HepG2 (cell line): ENCODE results near the gene TESK1. TPM values are rescaled to one million over a fixed set of nuclear protein-coding genes. Genes with fewer than 3 reads are reported as not detected.
A peak's percentile ranks its signal among the peaks of the same experiment; 100 is the strongest.

ENCODE experiments used
- ATAC-seq: fragments of 200-7000 bp; cut with Tn5 transposase; 3 replicates; pipeline ENCODE4 v1.9.1; 2020; ENCODE audit warnings: mild to moderate bottlenecking, moderate library complexity
- BruUV-seq: library from RNA; stranded (reverse); fragments of 400-500 nt; replicated peaks from 2 replicates; lab custom pipeline; 2021; lab: Mats Ljungman, UMichigan
- CTCF ChIA-PET: fragments of 300-600 bp; formaldehyde crosslinking; extraction: SDS; loops from one replicate; lab custom pipeline; 2021; ENCODE audit warnings: low total read pairs, inconsistent platforms, low intra/inter-chr PET ratio; lab: Yijun Ruan, JAX
- POLR2A ChIA-PET: fragments of 350-600 bp; sonication (Branson Sonifier 250); formaldehyde crosslinking; loops from one replicate; lab custom pipeline; 2020; ENCODE audit warnings: antibody characterized with exemption, inconsistent platforms; lab: Yijun Ruan, JAX
- DNase-seq: peaks from one replicate; pipeline ENCODE4 v3.0.0-alpha.2; 2015; ENCODE audit warnings: low spot score
- FAIRE-seq: peaks from 3 replicates; lab custom pipeline; 2011; peaks lifted over from hg19 to GRCh38; lab: Jason Lieb, UNC
- H2AFZ ChIP-seq: one replicate; pipeline ENCODE4 v1.6.1; 2011; ENCODE audit warnings: low read length, inconsistent platforms
- H3K27ac ChIP-seq: fragments of 300-600 bp; 3 replicates; pipeline ENCODE4 v1.8.0; 2011; ENCODE audit warnings: mixed run types, mild to moderate bottlenecking, mixed read lengths, low read length, inconsistent platforms; ENCODE audit not compliant: insufficient read depth; ENCODE audit errors: extremely low read length
- H3K27me3 ChIP-seq, 2 experiments: fragments of 200-600 bp in 1 of 2; 2 replicates in 1 of 2; 3 replicates in 1 of 2; pipeline versions ENCODE4 v1.6.0 to v1.8.0; 2011; ENCODE audit warnings: low read length in 2 of 2, mild to moderate bottlenecking in 2 of 2, moderate library complexity in 2 of 2, inconsistent platforms in 1 of 2; ENCODE audit not compliant: insufficient read depth in 2 of 2, control insufficient read depth in 1 of 2
- H3K36me3 ChIP-seq, 2 experiments: fragments of 200-600 bp in 1 of 2; replicated peaks in 1 of 2; 2 replicates in 1 of 2; 3 replicates in 1 of 2; pipeline versions ENCODE4 v1.5.1 to v1.8.0; 2011; ENCODE audit warnings: low read length in 2 of 2, inconsistent platforms in 1 of 2; ENCODE audit not compliant: insufficient read depth in 2 of 2, control insufficient read depth in 1 of 2
- H3K4me1 ChIP-seq: 2 replicates; pipeline ENCODE4 v1.5.1; 2012; ENCODE audit warnings: low read length, inconsistent platforms; ENCODE audit not compliant: insufficient read depth
- H3K4me2 ChIP-seq: 2 replicates; pipeline ENCODE4 v1.6.0; 2011; ENCODE audit warnings: low read depth, low read length, inconsistent platforms
- H3K4me3 ChIP-seq, 3 experiments: fragments of 200-600 bp in 1 of 3; sonication (generic), shearing (Covaris generic) in 1 of 3; replicated peaks in 1 of 3; 2 replicates each; pipeline ENCODE4 v1.5.1; 2011 to 2016; ENCODE audit warnings: low read length in 3 of 3, inconsistent platforms in 2 of 3, low read depth in 2 of 3, mild to moderate bottlenecking in 2 of 3, control low read depth in 1 of 3, mixed read lengths in 1 of 3; ENCODE audit not compliant: insufficient read depth in 1 of 3
- H3K79me2 ChIP-seq: one replicate; pipeline ENCODE4 v1.6.1; 2011; ENCODE audit warnings: low read length, inconsistent platforms; ENCODE audit not compliant: insufficient read depth
- H3K9ac ChIP-seq: 2 replicates; pipeline ENCODE4 v1.6.0; 2011; ENCODE audit warnings: mild to moderate bottlenecking, low read depth, low read length, inconsistent platforms; ENCODE audit not compliant: insufficient read depth
- H3K9me3 ChIP-seq: 2 replicates; pipeline ENCODE4 v1.5.1; 2012; ENCODE audit warnings: mild to moderate bottlenecking, low read length
- H4K20me1 ChIP-seq: 2 replicates; pipeline ENCODE4 v1.6.0; 2011; ENCODE audit warnings: inconsistent platforms, mild to moderate bottlenecking, low read length, moderate library complexity; ENCODE audit not compliant: insufficient read depth
- ARID5B ChIP-seq: IDR thresholded peaks from 2 replicates; pipeline ENCODE4 v1.4.0; 2020; ENCODE audit warnings: mild to moderate bottlenecking, missing genetic modification reagents
- BHLHE40 ChIP-seq: IDR thresholded peaks from 2 replicates; pipeline ENCODE4 v1.6.1; 2011; ENCODE audit warnings: low read length, improper control_type of control experiment
- BRCA1 ChIP-seq: sonication (generic); formaldehyde crosslinking; IDR thresholded peaks from 2 replicates; pipeline ENCODE4 v1.4.0; 2020; ENCODE audit warnings: missing genetic modification reagents
- CREB1 ChIP-seq, 2 experiments: fragments of 450-650 bp in 1 of 2; IDR thresholded peaks; 2 replicates each; pipeline ENCODE4 v1.6.1; 2016 to 2017; ENCODE audit warnings: control low read depth in 1 of 2, mild to moderate bottlenecking in 1 of 2, missing compliant biosample characterization in 1 of 2, missing genetic modification characterization in 1 of 2
- ELF3 ChIP-seq: IDR thresholded peaks from 2 replicates; pipeline ENCODE4 v1.6.1; 2016; ENCODE audit warnings: missing genetic modification reagents, missing compliant biosample characterization
- FLYWCH1 ChIP-seq: sonication (generic); formaldehyde crosslinking; IDR thresholded peaks from 2 replicates; pipeline ENCODE4 v1.8.1; 2023; ENCODE audit warnings: mild to moderate bottlenecking, missing genetic modification reagents
- FOXK1 ChIP-seq: sonication (generic); formaldehyde crosslinking; IDR thresholded peaks from 2 replicates; pipeline ENCODE4 v1.4.0; 2020; ENCODE audit warnings: low read depth, missing genetic modification reagents, borderline replicate concordance
- KDM3A ChIP-seq: IDR thresholded peaks from 2 replicates; pipeline ENCODE4 v1.6.1; 2018; ENCODE audit warnings: low read depth, missing compliant biosample characterization
- MIER3 ChIP-seq: IDR thresholded peaks from 2 replicates; pipeline ENCODE4 v1.6.1; 2016; ENCODE audit warnings: missing compliant biosample characterization, borderline replicate concordance
- NR2F1 ChIP-seq, 2 experiments: fragments of 450-650 bp in 1 of 2; formaldehyde crosslinking in 1 of 2; IDR thresholded peaks; 2 replicates each; pipeline versions ENCODE4 v1.5.0 to v1.6.1; 2016 to 2020; ENCODE audit warnings: mild to moderate bottlenecking in 1 of 2, missing compliant biosample characterization in 1 of 2, missing genetic modification reagents in 1 of 2, moderate library complexity in 1 of 2
- ZBTB34 ChIP-seq: sonication (generic); formaldehyde crosslinking; IDR thresholded peaks from 2 replicates; pipeline ENCODE4 v1.8.0; 2022; ENCODE audit warnings: mild to moderate bottlenecking, missing genetic modification reagents
- ZFP62 ChIP-seq: sonication (generic); formaldehyde crosslinking; IDR thresholded peaks from 2 replicates; pipeline ENCODE4 v1.4.0; 2020; ENCODE audit warnings: missing genetic modification reagents
- ZHX1 ChIP-seq: sonication (generic); formaldehyde crosslinking; IDR thresholded peaks from 2 replicates; pipeline ENCODE4 v1.8.1; 2022; ENCODE audit warnings: low read depth, mild to moderate bottlenecking, missing genetic modification reagents
- ZNF33A ChIP-seq: sonication (generic); formaldehyde crosslinking; IDR thresholded peaks from 2 replicates; pipeline ENCODE4 v1.5.1; 2020; ENCODE audit warnings: missing genetic modification reagents, mild to moderate bottlenecking, moderate library complexity, borderline replicate concordance
- ZNF496 ChIP-seq: sonication (generic); formaldehyde crosslinking; IDR thresholded peaks from 2 replicates; pipeline ENCODE4 v1.8.1; 2023; ENCODE audit warnings: mild to moderate bottlenecking, moderate library complexity, missing genetic modification reagents; ENCODE audit not compliant: insufficient replicate concordance
- WGBS: methylation state at CpG from one replicate; pipeline ENCODE4 v1.1.6; 2017; ENCODE audit warnings: low lambda C conversion rate; 5-methylcytosine and 5-hydroxymethylcytosine counted together
- in situ Hi-C: cut with HindIII; loops from 2 replicates; pipeline ENCODE4 v1.10.0; 2017; ENCODE audit warnings: low pct_unique_long_range_greater_than_20kb; ENCODE audit not compliant: extremely low pct_ligation_motif_present
- intact Hi-C: fragments of 100-400 bp; cut with micrococcal nuclease; formaldehyde crosslinking; loops from one replicate; pipeline ENCODE4 v1.10.0; 2022; ENCODE audit not compliant: unreplicated experiment
- polyA plus RNA-seq, 8 experiments: library from polyadenylated mRNA; depleted of rRNA in 3 of 8; stranded (reverse) in 7 of 8; unstranded in 1 of 8; fragments of >200 nt; fragmentation: Illumina TruSeq in 4 of 8; extraction: Trizol in 4 of 8; gene quantifications; 2 replicates each; pipeline versions ENCODE4 v1.2.1 to v1.2.3, GENCODE V29; 2011 to 2016; ENCODE audit warnings: low read depth in 4 of 8, missing spikeins in 1 of 8, mixed read lengths in 1 of 8; ENCODE audit not compliant: insufficient read depth in 1 of 8
- total RNA-seq, 5 experiments: library from RNA; depleted of rRNA; stranded (reverse); fragments of >200 nt; fragmentation: Illumina TruSeq; extraction: Trizol; gene quantifications; 2 replicates each; pipeline ENCODE4 v1.2.3, GENCODE V29; 2016; ENCODE audit warnings: low read depth in 1 of 5

The TESK1 gene
- total and polyA plus RNA-seq, 2 of the 13 experiments (the other 11 are each of a cell fraction or from before 2014, with no cell fraction given) = 7.3 to 13.6 TPM

GRCh38 chr9:35603986-35604577 is 980 bp upstream of the TESK1 start:
- H3K9me3 ChIP-seq = no peaks in the 10 kb centered on the region
- H4K20me1 ChIP-seq = no peaks in the 10 kb centered on the region; the same call in 1 of the 2 replicates
- intact Hi-C loops = loop anchor here (1.0 to 5.0 kb wide), 3 partner anchors 42 to 128 kb away; partner anchors contain the start of genes CREB3, RUSC2 and TLN1
- peak; percentile 91 for ATAC-seq
- H3K9ac ChIP-seq = peak overlapping the region; percentile 79
- peak; percentile 96 for FAIRE-seq
- peak; percentile 98 for DNase-seq
- H3K27me3 ChIP-seq = no peaks in the 10 kb centered on the region; a peak in 2 of 5 replicates
- POLR2A ChIA-PET = interaction anchor here (0.8 to 1.6 kb wide), 7 partner anchors 53 to 532 kb away, joined by 3 to 5 read pairs (median 4); partner anchors contain the start of genes ARHGEF39, CCDC107, RMRP and RUSC2
- peak overlapping the region; percentile 91 for H3K4me2 ChIP-seq
- peaks cover 2 to 10% of the 10 kb centered on the region in 2 experiments; a peak in 3 of 5 replicates for H3K36me3 ChIP-seq
- H3K27ac ChIP-seq = peak overlapping the region; percentile 81
- H2AFZ ChIP-seq = peak overlapping the region; percentile 82
- H3K79me2 ChIP-seq = peaks cover 4% of the 10 kb centered on the region
- in situ Hi-C loops = no loop called here
- peaks cover 41% of the 10 kb centered on the region for H3K4me1 ChIP-seq
- peak overlapping the region; percentile 75 to 92 (median 90) for H3K4me3 ChIP-seq
- BruUV-seq = no TSS peak
- under 1% methylated on average over 27 of the region's 41 CpGs for WGBS
- CTCF ChIA-PET = interaction anchor here (1.2 kb wide), 1 partner anchor 43 kb away, joined by 4 read pairs; no protein-coding TSS in a partner anchor
- TF ChIP-seq ARID5B (CRISPR knock-in tag) (no peak; the same call in 1 of the 2 replicates), CREB1 (IDR thresholded peaks at IDR 0.05) (peak; percentile 86), CREB1 (CRISPR knock-in tag; IDR thresholded peaks at IDR 0.05) (peak; percentile 96), MIER3 (CRISPR knock-in tag) (peak; percentile 81; the same call in 1 of the 2 replicates), BRCA1 (CRISPR knock-in tag) (no peak), ELF3 (CRISPR knock-in tag) (peak; percentile 81), FOXK1 (CRISPR knock-in tag) (peak; percentile 60; the same call in 1 of the 2 replicates), ZNF496 (CRISPR knock-in tag) (no peak), KDM3A (CRISPR knock-in tag) (0 out of 2 replicates have a peak, but pooled peaks have one; percentile 52), BHLHE40 (0 out of 2 replicates have a peak, but pooled peaks have one; percentile 34), ZNF33A (no peak), NR2F1 (CRISPR knock-in tag; IDR thresholded peaks at IDR 0.05) (no peak), ZBTB34 (CRISPR knock-in tag) (no peak), ZFP62 (CRISPR knock-in tag) (no peak), FLYWCH1 (CRISPR knock-in tag) (no peak), ZHX1 (CRISPR knock-in tag) (no peak)
